GM13977 (cell line): ENCODE results near the gene HEATR5A.

Experiments used
- DNase-seq: peaks from one replicate; pipeline ENCODE4 v3.0.0; 2012; ENCODE audit warnings: low spot score
- in situ Hi-C: fragments of 300-500 bp; cut with MboI; formaldehyde crosslinking; loops from one replicate; pipeline ENCODE4 v1.12.0; 2022; ENCODE audit warnings: low sequenced_read_pairs, low pct_unique_long_range_greater_than_20kb, mixed read lengths, inconsistent platforms; ENCODE audit not compliant: unreplicated experiment
- TF ChIP-seq, protein P1 (sequence below): IDR thresholded peaks from 2 replicates; pipeline ENCODE4 v1.5.1; 2012; ENCODE audit warnings: mild to moderate bottlenecking, control low read depth; ENCODE audit not compliant: insufficient read depth; ENCODE audit errors: extremely low read depth, missing control alignments

Gene HEATR5A

GRCh38 chr14:31360919-31361662 is 59.3 kb downstream of the HEATR5A start:
- no peak for DNase-seq
- TF ChIP-seq, protein P1, sequence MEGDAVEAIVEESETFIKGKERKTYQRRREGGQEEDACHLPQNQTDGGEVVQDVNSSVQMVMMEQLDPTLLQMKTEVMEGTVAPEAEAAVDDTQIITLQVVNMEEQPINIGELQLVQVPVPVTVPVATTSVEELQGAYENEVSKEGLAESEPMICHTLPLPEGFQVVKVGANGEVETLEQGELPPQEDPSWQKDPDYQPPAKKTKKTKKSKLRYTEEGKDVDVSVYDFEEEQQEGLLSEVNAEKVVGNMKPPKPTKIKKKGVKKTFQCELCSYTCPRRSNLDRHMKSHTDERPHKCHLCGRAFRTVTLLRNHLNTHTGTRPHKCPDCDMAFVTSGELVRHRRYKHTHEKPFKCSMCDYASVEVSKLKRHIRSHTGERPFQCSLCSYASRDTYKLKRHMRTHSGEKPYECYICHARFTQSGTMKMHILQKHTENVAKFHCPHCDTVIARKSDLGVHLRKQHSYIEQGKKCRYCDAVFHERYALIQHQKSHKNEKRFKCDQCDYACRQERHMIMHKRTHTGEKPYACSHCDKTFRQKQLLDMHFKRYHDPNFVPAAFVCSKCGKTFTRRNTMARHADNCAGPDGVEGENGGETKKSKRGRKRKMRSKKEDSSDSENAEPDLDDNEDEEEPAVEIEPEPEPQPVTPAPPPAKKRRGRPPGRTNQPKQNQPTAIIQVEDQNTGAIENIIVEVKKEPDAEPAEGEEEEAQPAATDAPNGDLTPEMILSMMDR, result no peak
- in situ Hi-C loops, result loop anchor here (25.0 kb wide), 1 partner anchor 699 kb away; no protein-coding TSS in a partner anchor

- DNase-seq, result no peak
- TF ChIP-seq, protein P1, result no peak
- in situ Hi-C loops, result loop anchor here (25.0 kb wide), 1 partner anchor 695 kb away; no protein-coding TSS in a partner anchor
These were observed 63.1 kb downstream of the HEATR5A start for GRCh38 chr14:31357279-31357678.

DNA sequence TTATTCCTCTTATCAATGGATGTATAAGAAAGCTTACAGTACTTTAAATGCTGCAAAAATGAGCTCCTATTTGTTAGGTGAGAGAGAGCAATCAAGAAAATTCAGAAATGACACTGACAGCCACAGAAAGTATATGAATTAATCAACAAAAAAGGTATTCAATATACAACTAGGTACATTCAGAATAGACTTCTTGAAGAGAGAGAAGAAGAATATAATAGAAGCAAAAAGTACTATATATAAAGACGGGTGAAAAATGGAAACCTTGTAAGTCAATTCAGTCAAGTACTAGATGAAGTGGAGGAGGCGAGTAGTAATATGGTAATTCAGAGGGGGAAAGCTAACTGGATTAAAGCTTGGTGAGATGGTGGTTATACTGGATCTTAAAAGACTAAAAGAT is 74.3 kb downstream of the HEATR5A start:
- in situ Hi-C loops, result no loop called here
- DNase-seq, result no peak
- TF ChIP-seq, protein P1, result no peak

- DNase-seq, result no peak
- in situ Hi-C loops, result no loop called here
- TF ChIP-seq, protein P1, result no peak
These were observed 79.1 kb downstream of the HEATR5A start for GRCh38 chr14:31341280-31341679.

DNA sequence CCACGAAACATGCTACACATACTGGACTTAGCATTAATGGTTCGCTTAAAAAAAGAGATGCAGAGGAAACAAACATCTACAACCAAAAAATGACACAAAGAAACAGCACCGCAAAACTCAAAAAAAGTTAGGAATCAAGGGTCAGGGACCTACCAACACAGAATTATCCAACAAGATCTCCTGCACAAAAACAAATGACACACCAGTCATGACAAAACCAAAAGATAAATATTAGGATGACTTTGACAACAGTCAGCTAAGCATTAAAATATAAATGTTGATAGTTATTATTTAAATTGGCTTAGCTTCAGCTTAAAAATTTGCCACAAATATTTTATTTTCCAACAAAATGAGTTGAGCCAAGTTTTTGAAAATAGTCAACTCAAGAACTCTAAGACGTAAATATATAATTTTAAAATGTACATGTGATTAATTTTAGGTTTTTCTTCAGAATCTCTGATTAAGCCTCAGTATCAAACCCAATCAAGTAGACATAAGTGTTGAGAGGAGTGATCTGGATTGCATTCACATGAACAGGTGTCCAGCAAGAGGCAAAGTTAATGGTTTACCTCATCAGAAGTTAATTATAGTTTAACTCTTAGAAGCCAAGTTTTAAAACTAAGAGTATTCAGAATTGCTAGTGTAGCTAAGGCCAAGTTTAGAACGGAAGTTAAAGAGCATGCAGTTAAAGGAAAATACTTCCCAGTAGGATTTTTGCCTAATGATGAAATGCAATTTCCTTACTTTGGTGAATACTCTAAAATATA is 79.9 kb downstream of the HEATR5A start:
- in situ Hi-C loops, result no loop called here
- no peak for DNase-seq
- TF ChIP-seq, protein P1, result no peak

DNA sequence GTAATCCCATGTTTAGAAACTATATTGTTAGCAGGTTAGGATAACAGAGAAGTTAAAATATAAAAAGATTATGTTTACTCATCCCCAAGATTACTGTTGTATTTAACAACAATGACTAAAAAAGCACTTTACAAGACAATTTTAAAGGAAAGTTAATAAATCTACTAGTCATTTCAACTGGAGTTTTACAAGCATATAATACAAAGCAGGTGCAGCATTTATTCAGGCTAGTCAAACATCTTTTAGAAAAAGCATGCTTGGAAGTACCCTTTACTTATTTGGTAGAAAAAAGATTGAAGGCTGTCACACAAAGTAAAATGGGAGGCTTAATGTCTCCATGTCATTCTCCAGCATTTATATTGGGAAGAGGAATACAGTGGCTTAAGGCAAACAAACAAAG is 80.6 kb downstream of the HEATR5A start:
- TF ChIP-seq, protein P1, result no peak
- DNase-seq, result no peak
- in situ Hi-C loops, result no loop called here
